Body of pancreas (tissue), 4 donors: Measurements from ENCODE around the gene ATP10A. TPM values are rescaled to one million over a fixed set of nuclear protein-coding genes. Genes with fewer than 3 reads are reported as not detected.
A peak's percentile ranks its signal among the peaks of the same experiment; 100 is the strongest.

ENCODE experiments used
- ATAC-seq: fragments of 150-250 bp; one replicate; pipeline ENCODE4 v1.9.1; 2016
- DNase-seq, 4 donors: peaks; one replicate each; pipeline ENCODE4 v3.0.0-alpha.2; 2019
- H3K27ac ChIP-seq, 4 donors: fragments of 200-600 bp; sonication (generic); 1 replicate in 3 of 4; 2 replicates in 1 of 4; pipeline versions ENCODE4 v1.5.1 to v1.6.1; 2016 to 2019; ENCODE audit warnings: mild to moderate bottlenecking in 1 of 4, mixed read lengths in 1 of 4, moderate library complexity in 1 of 4
- H3K27me3 ChIP-seq, 2 donors: fragments of 200-600 bp; sonication (generic); one replicate each; pipeline ENCODE4 v1.6.0; 2016; ENCODE audit warnings: mild to moderate bottlenecking in 1 of 2
- H3K36me3 ChIP-seq, 2 donors: fragments of 200-600 bp; sonication (generic); replicated peaks in 1 of 2; 2 replicates each; pipeline ENCODE4 v1.5.1; 2016; ENCODE audit warnings: low read depth in 2 of 2; ENCODE audit not compliant: insufficient read depth in 1 of 2
- H3K4me1 ChIP-seq: fragments of 200-600 bp; sonication (generic); one replicate; pipeline ENCODE4 v1.6.0; 2016
- H3K4me3 ChIP-seq, 2 donors: fragments of 200-600 bp; sonication (generic); 1 replicate in 1 of 2; 2 replicates in 1 of 2; pipeline ENCODE4 v1.5.1; 2016 to 2019
- H3K9me3 ChIP-seq, 3 donors: fragments of 200-600 bp; sonication (generic); 1 replicate in 2 of 3; 2 replicates in 1 of 3; pipeline ENCODE4 v1.5.1; 2016
- CTCF ChIP-seq, 7 experiments: fragments of 450-650 bp in 4 of 7; fragments of 200-600 bp in 3 of 7; sonication (generic) in 3 of 7; IDR thresholded peaks; one replicate each; pipeline ENCODE4 v1.5.1; 2016 to 2019; ENCODE audit warnings: antibody characterized with exemption in 7 of 7
- POLR2A ChIP-seq, 3 donors: fragments of 450-650 bp; IDR thresholded peaks; one replicate each; pipeline ENCODE4 v1.6.1; 2016; ENCODE audit warnings: antibody characterized with exemption in 3 of 3, mild to moderate bottlenecking in 2 of 3
- WGBS, 2 donors: methylation state at CpG; one replicate each; pipeline ENCODE4 v1.1.5; 2017; 5-methylcytosine and 5-hydroxymethylcytosine counted together
- intact Hi-C: fragments of 100-400 bp; cut with DNase I; formaldehyde crosslinking; loops from one replicate; pipeline ENCODE4 v1.15.1; 2023
- total RNA-seq, 2 donors: library from RNA; depleted of rRNA; stranded (reverse); fragments of >200 nt; gene quantifications; one replicate each; pipeline ENCODE4 v1.1.0, GENCODE V29; 2016

The ATP10A gene
- total RNA-seq, 2 donors from 2014 or later, result 1.3 to 2.0 TPM

GRCh38 chr15:25711164-25711563, 152.0 kb downstream of the ATP10A start:
- no peak overlapping the region for H3K4me3 ChIP-seq
- H3K36me3 ChIP-seq, result no peaks in the 10 kb centered on the region
- intact Hi-C loops, result no loop called here
- H3K4me1 ChIP-seq, result no peaks in the 10 kb centered on the region
- TF ChIP-seq CTCF (IDR thresholded peaks at IDR 0.05) (no peak), POLR2A (IDR thresholded peaks at IDR 0.05) (no peak)
- no peak overlapping the region for H3K27ac ChIP-seq
- no peaks in the 10 kb centered on the region for H3K27me3 ChIP-seq
- DNase-seq (peak in 1 of 4 donors; percentile 0), ATAC-seq (no peak)
- no peaks in the 10 kb centered on the region for H3K9me3 ChIP-seq
- WGBS, 2 donors, result 66 to 71% methylated on average over 7 to 9 of the region's 9 CpGs

GRCh38 chr15:25710184-25710583, 152.9 kb downstream of the ATP10A start:
- no peaks in the 10 kb centered on the region for H3K9me3 ChIP-seq
- WGBS, 2 donors, result 23 to 50% methylated on average over 3 to 10 of the region's 10 CpGs
- H3K4me3 ChIP-seq, result no peak overlapping the region
- no peaks in the 10 kb centered on the region for H3K36me3 ChIP-seq
- H3K4me1 ChIP-seq, result no peaks in the 10 kb centered on the region
- DNase-seq (peak; percentile 34 to 64 (median 43)), ATAC-seq (no peak)
- H3K27ac ChIP-seq, result no peak overlapping the region
- intact Hi-C loops, result no loop called here
- TF ChIP-seq POLR2A (IDR thresholded peaks at IDR 0.05) (no peak), CTCF (IDR thresholded peaks at IDR 0.05) (peak; percentile 29 to 60 (median 48))
- H3K27me3 ChIP-seq, result no peaks in the 10 kb centered on the region

GRCh38 chr15:25709437-25710159, 153.5 kb downstream of the ATP10A start:
- intact Hi-C loops, result no loop called here
- DNase-seq, result no peak
- WGBS, 2 donors, result 57 to 65% methylated on average over 9 to 18 of the region's 19 CpGs

GRCh38 chr15:25708391-25708790, 154.7 kb downstream of the ATP10A start:
- DNase-seq (no peak), ATAC-seq (no peak)
- Histone ChIP-seq H3K4me1 (no peaks in the 10 kb centered on the region), H3K4me3 (no peak overlapping the region), H3K27me3 (no peaks in the 10 kb centered on the region), H3K9me3 (no peaks in the 10 kb centered on the region), H3K36me3 (no peaks in the 10 kb centered on the region), H3K27ac (no peak overlapping the region)
- intact Hi-C loops, result no loop called here
- TF ChIP-seq POLR2A (IDR thresholded peaks at IDR 0.05) (no peak), CTCF (IDR thresholded peaks at IDR 0.05) (no peak)
- WGBS, 2 donors, result 76 to 81% methylated on average over 8 of the region's 8 CpGs

More at GRCh38 chr15:25709437-25710159, 153.5 kb downstream of the ATP10A start:
- Histone ChIP-seq H3K4me3 (no peak overlapping the region), H3K27me3 (no peaks in the 10 kb centered on the region), H3K4me1 (no peaks in the 10 kb centered on the region), H3K36me3 (no peaks in the 10 kb centered on the region), H3K27ac (no peak overlapping the region), H3K9me3 (no peaks in the 10 kb centered on the region)
- no peak for ATAC-seq
- TF ChIP-seq POLR2A (IDR thresholded peaks at IDR 0.05) (no peak), CTCF (IDR thresholded peaks at IDR 0.05) (no peak)
